Trophoblast cell (in vitro differentiated cells and primary cell): ENCODE results near the gene ATP8A2.

Experiments used
- DNase-seq, 2 donors: peaks; one replicate each; pipeline ENCODE4 v3.0.0-alpha.2; 2016
- H2AFZ ChIP-seq: 2 replicates; pipeline ENCODE4 v1.6.1; 2013; ENCODE audit warnings: low read length, moderate library complexity, mild to moderate bottlenecking; ENCODE audit not compliant: insufficient read depth, poor library complexity
- H2AK5ac ChIP-seq: 2 replicates; pipeline ENCODE4 v1.6.1; 2013; ENCODE audit warnings: mild to moderate bottlenecking, low read length
- H2BK120ac ChIP-seq: 2 replicates; pipeline ENCODE4 v1.6.1; 2013; ENCODE audit warnings: low read length, mild to moderate bottlenecking, moderate library complexity; ENCODE audit not compliant: insufficient read depth, poor library complexity
- H2BK12ac ChIP-seq: 2 replicates; pipeline ENCODE4 v1.6.1; 2013; ENCODE audit warnings: mild to moderate bottlenecking, low read length, moderate library complexity
- H2BK5ac ChIP-seq: 2 replicates; pipeline ENCODE4 v1.6.1; 2013; ENCODE audit warnings: low read length, low read depth, moderate library complexity, mild to moderate bottlenecking; ENCODE audit not compliant: poor library complexity
- H3K14ac ChIP-seq: 2 replicates; pipeline ENCODE4 v1.6.1; 2013; ENCODE audit warnings: mild to moderate bottlenecking, low read length
- H3K18ac ChIP-seq: 2 replicates; pipeline ENCODE4 v1.6.1; 2013; ENCODE audit warnings: mild to moderate bottlenecking, low read length
- H3K23ac ChIP-seq: 2 replicates; pipeline ENCODE4 v1.6.1; 2013; ENCODE audit warnings: low read length
- H3K27ac ChIP-seq: 2 replicates; pipeline ENCODE4 v1.5.1; 2013; ENCODE audit warnings: low read depth, mild to moderate bottlenecking, inconsistent platforms, low read length, moderate library complexity
- H3K27me3 ChIP-seq: 2 replicates; pipeline ENCODE4 v1.6.1; 2013; ENCODE audit warnings: inconsistent platforms, mild to moderate bottlenecking, low read length, moderate library complexity; ENCODE audit not compliant: insufficient read depth
- H3K36me3 ChIP-seq, 2 experiments: 1 replicate in 1 of 2; 2 replicates in 1 of 2; pipeline ENCODE4 v1.6.1; 2013; ENCODE audit warnings: low read length in 2 of 2, mild to moderate bottlenecking in 2 of 2, moderate library complexity in 1 of 2; ENCODE audit not compliant: insufficient read depth in 2 of 2, control insufficient read depth in 1 of 2
- H3K4ac ChIP-seq: 2 replicates; pipeline ENCODE4 v1.6.1; 2013; ENCODE audit warnings: low read depth, mild to moderate bottlenecking, low read length, moderate library complexity
- H3K4me1 ChIP-seq, 2 experiments: 1 replicate in 1 of 2; 2 replicates in 1 of 2; pipeline ENCODE4 v1.6.1; 2013; ENCODE audit warnings: low read length in 2 of 2, mild to moderate bottlenecking in 2 of 2, moderate library complexity in 1 of 2; ENCODE audit not compliant: insufficient read depth in 2 of 2, control insufficient read depth in 1 of 2
- H3K4me2 ChIP-seq: 2 replicates; pipeline ENCODE4 v1.6.1; 2013; ENCODE audit warnings: inconsistent platforms, mild to moderate bottlenecking, low read length, moderate library complexity
- H3K4me3 ChIP-seq: 2 replicates; pipeline ENCODE4 v1.5.1; 2013; ENCODE audit warnings: mild to moderate bottlenecking, low read depth, low read length, inconsistent platforms
- H3K79me1 ChIP-seq: one replicate; pipeline ENCODE4 v1.6.1; 2013; ENCODE audit warnings: low read length
- H3K79me2 ChIP-seq: 2 replicates; pipeline ENCODE4 v1.6.1; 2013; ENCODE audit warnings: low read length, mild to moderate bottlenecking; ENCODE audit not compliant: control insufficient read depth, insufficient read depth, poor library complexity
- H3K9ac ChIP-seq: 2 replicates; pipeline ENCODE4 v1.6.1; 2013; ENCODE audit warnings: mild to moderate bottlenecking, low read length
- H3K9me3 ChIP-seq: 2 replicates; pipeline ENCODE4 v1.6.1; 2013; ENCODE audit warnings: low read depth, mild to moderate bottlenecking, control low read depth, inconsistent platforms, low read length; ENCODE audit not compliant: insufficient read depth
- H4K12ac ChIP-seq: 2 replicates; pipeline ENCODE4 v1.6.1; 2013; ENCODE audit warnings: low read depth, mild to moderate bottlenecking, low read length, moderate library complexity
- H4K8ac ChIP-seq: 2 replicates; pipeline ENCODE4 v1.6.1; 2013; ENCODE audit warnings: low read depth, mild to moderate bottlenecking, low read length, moderate library complexity
- H4K91ac ChIP-seq: one replicate; pipeline ENCODE4 v1.6.1; 2013; ENCODE audit warnings: low read depth, mild to moderate bottlenecking, low read length, moderate library complexity
- WGBS: extraction: QIAGEN DNeasy Blood & Tissue Kit; methylation state at CpG from one replicate; pipeline ENCODE4 v1.1.7; 2013; ENCODE audit warnings: missing lambda C conversion rate; ENCODE audit not compliant: insufficient read length, insufficient coverage; ENCODE audit errors: extremely low coverage; 5-methylcytosine and 5-hydroxymethylcytosine counted together

ATP8A2 gene

DNA sequence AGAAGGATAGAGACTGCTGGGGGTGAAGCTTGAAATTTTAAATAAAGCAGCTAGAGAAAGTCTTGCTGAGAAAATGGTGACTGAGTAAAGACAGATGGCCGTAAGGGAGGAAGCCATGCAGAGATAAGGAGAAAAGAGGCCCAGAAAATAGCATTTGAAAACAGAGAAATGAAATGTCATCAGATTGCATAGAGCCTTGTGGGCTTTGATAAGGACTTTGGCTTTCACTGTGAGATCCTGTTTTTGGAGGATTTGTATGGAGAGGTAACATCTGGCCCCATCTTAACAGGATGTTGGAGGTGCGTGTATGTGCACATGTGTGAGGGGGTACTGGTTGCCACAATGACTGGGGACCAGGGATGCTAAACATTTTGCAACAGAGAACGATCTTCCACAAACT is 19.5 kb upstream of the ATP8A2 start:
- no peak overlapping the region for H2BK5ac ChIP-seq
- no CpG with 5 or more reads among the region's 3 CpGs for WGBS

DNA sequence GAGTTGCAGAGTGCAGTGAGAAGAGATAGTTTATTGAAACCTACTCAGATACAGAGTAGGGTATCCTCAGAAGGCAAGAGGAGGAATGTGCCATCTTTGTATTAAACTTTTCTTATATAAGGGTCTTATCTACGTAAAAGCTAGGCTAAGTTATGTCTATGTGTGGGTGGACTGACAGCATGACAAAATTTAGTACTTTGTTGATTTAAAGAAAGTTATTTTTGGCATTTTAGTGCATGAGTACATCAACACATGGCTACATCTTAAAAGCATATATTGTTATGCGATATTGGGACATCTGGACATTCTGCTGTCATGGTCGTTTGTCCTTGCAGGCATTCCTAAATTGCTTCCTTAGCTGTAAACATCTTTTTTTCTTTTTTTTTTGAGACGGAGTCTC is 19.0 kb upstream of the ATP8A2 start:
- Histone ChIP-seq H3K4me1 (no peaks in the 10 kb centered on the region), H3K18ac (no peak overlapping the region), H3K4me2 (no peak overlapping the region), H3K9ac (no peak overlapping the region), H3K9me3 (no peaks in the 10 kb centered on the region), H3K27me3 (no peaks in the 10 kb centered on the region), H3K4me3 (no peak overlapping the region), H4K12ac (no peak overlapping the region), H2BK120ac (no peak overlapping the region), H2BK12ac (no peak overlapping the region), H2AK5ac (no peak overlapping the region), H3K23ac (no peak overlapping the region), H4K91ac (no peak overlapping the region), H3K14ac (no peak overlapping the region), H3K36me3 (no peaks in the 10 kb centered on the region), H4K8ac (no peak overlapping the region), H3K79me1 (no peaks in the 10 kb centered on the region), H3K4ac (no peak overlapping the region), H2BK5ac (no peak overlapping the region), H3K27ac (no peak overlapping the region), H2AFZ (no peak overlapping the region), H3K79me2 (no peaks in the 10 kb centered on the region)
- WGBS: no CpG with 5 or more reads among the region's 4 CpGs
- DNase-seq: no peak

More for the DNA sequence above, 19.5 kb upstream of the ATP8A2 start:
- H3K9ac ChIP-seq: no peak overlapping the region
- no peak overlapping the region for H3K23ac ChIP-seq
- H4K8ac ChIP-seq: no peak overlapping the region
- no peak overlapping the region for H3K4me3 ChIP-seq
- H3K27me3 ChIP-seq: no peaks in the 10 kb centered on the region
- no peak overlapping the region for H4K12ac ChIP-seq
- no peak overlapping the region for H3K18ac ChIP-seq
- no peaks in the 10 kb centered on the region for H3K79me1 ChIP-seq
- no peak for DNase-seq
- no peak overlapping the region for H3K4me2 ChIP-seq
- no peak overlapping the region for H2BK12ac ChIP-seq
- H3K36me3 ChIP-seq: no peaks in the 10 kb centered on the region
- no peak overlapping the region for H3K27ac ChIP-seq
- H3K14ac ChIP-seq: no peak overlapping the region
- no peak overlapping the region for H2AK5ac ChIP-seq
- no peaks in the 10 kb centered on the region for H3K4me1 ChIP-seq
- H2AFZ ChIP-seq: no peak overlapping the region
- no peak overlapping the region for H2BK120ac ChIP-seq
- no peak overlapping the region for H3K4ac ChIP-seq
- no peaks in the 10 kb centered on the region for H3K9me3 ChIP-seq
- H4K91ac ChIP-seq: no peak overlapping the region
- no peaks in the 10 kb centered on the region for H3K79me2 ChIP-seq

DNA sequence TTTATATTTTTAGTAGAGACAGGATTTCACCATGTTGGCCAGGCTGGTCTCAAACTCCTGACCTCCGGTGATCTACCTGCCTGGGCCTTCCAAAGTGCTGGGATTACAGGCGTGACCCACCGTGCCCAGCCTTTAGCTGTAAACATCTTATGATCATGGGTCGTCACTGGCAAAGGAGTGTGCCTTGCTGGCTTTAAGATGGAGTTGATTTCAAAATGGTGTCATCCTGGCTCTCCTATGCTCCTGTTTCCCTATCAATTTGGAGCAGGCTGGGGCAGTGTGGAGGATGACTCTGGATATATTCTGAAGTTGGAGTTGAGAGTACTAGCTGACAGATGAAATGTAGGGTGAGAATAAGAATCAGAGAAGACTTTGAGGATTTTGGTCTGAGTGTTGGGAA is 18.4 kb upstream of the ATP8A2 start:
- Histone ChIP-seq H3K14ac (no peak overlapping the region), H3K18ac (no peak overlapping the region), H3K27ac (no peak overlapping the region), H2BK5ac (no peak overlapping the region), H3K27me3 (no peaks in the 10 kb centered on the region), H3K4ac (no peak overlapping the region), H3K4me3 (no peak overlapping the region), H2AFZ (no peak overlapping the region), H3K23ac (no peak overlapping the region), H4K91ac (no peak overlapping the region), H2AK5ac (no peak overlapping the region), H3K4me1 (no peaks in the 10 kb centered on the region), H3K79me1 (no peaks in the 10 kb centered on the region), H3K4me2 (no peak overlapping the region), H2BK12ac (no peak overlapping the region), H3K79me2 (no peaks in the 10 kb centered on the region), H3K36me3 (no peaks in the 10 kb centered on the region), H2BK120ac (no peak overlapping the region), H4K8ac (no peak overlapping the region), H4K12ac (no peak overlapping the region), H3K9ac (no peak overlapping the region), H3K9me3 (no peaks in the 10 kb centered on the region)
- no CpG with 5 or more reads among the region's 4 CpGs for WGBS
- DNase-seq: no peak

DNA sequence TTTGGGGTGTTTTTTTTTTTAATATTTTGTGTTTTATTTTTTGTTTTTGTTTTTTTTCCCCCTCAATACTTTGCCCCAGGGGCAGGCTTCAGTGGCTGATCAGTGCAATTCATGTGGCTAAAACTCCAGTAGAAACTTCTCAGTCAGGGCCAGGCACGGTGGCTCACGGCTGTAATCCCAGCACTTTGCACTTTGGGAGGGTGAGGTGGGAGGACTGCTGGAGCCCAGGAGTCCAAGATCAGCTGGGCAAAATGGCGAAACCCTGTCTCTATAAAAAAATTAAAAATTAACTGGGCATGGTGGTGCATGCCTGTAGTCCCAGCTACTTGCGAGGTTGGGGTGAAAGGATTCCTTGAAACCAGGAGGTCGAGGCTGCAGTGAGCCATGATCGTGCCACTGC is 17.4 kb upstream of the ATP8A2 start:
- Histone ChIP-seq H3K9ac (no peak overlapping the region), H3K79me1 (no peaks in the 10 kb centered on the region), H4K12ac (no peak overlapping the region), H3K9me3 (no peaks in the 10 kb centered on the region), H4K91ac (no peak overlapping the region), H3K27ac (no peak overlapping the region), H3K79me2 (no peaks in the 10 kb centered on the region), H2AK5ac (no peak overlapping the region), H2BK120ac (no peak overlapping the region), H3K14ac (no peak overlapping the region), H3K36me3 (no peaks in the 10 kb centered on the region), H3K27me3 (no peaks in the 10 kb centered on the region), H3K18ac (no peak overlapping the region), H3K4me3 (no peak overlapping the region), H2AFZ (no peak overlapping the region), H3K4me2 (no peak overlapping the region), H2BK5ac (no peak overlapping the region), H3K4me1 (no peaks in the 10 kb centered on the region), H2BK12ac (no peak overlapping the region), H4K8ac (no peak overlapping the region), H3K23ac (no peak overlapping the region), H3K4ac (no peak overlapping the region)
- no CpG with 5 or more reads among the region's 6 CpGs for WGBS
- no peak for DNase-seq
